GM23338 (cell line): ENCODE data around the gene WDR53. TPM values are rescaled to one million over a fixed set of nuclear protein-coding genes. Genes with fewer than 3 reads are reported as not detected.

Source experiments
- ATAC-seq: fragments of 200-7000 bp; cut with Tn5 transposase; 3 replicates; pipeline ENCODE4 v1.9.1; 2020
- DNase-seq: peaks from one replicate; pipeline ENCODE4 v3.0.0-alpha.2; 2015; ENCODE audit warnings: low spot score
- H2AFZ ChIP-seq: fragments of 200-600 bp; sonication (generic); 2 replicates; pipeline ENCODE4 v1.8.0; 2016; ENCODE audit warnings: antibody characterized with exemption, mild to moderate bottlenecking, moderate library complexity
- H3F3A ChIP-seq: fragments of 200-600 bp; sonication (generic); replicated peaks from 2 replicates; pipeline ENCODE4 v1.8.0; 2017; ENCODE audit warnings: antibody characterized with exemption, mixed run types, low read depth
- H3K27ac ChIP-seq: fragments of 200-600 bp; sonication (generic); 2 replicates; pipeline ENCODE4 v1.6.1; 2016; ENCODE audit warnings: low read depth
- H3K27me3 ChIP-seq: fragments of 200-600 bp; sonication (generic); 2 replicates; pipeline ENCODE4 v1.8.0; 2016; ENCODE audit warnings: mild to moderate bottlenecking, mixed run types, moderate library complexity; ENCODE audit not compliant: insufficient read depth
- H3K36me3 ChIP-seq: fragments of 200-600 bp; sonication (generic); 2 replicates; pipeline ENCODE4 v1.8.0; 2016; ENCODE audit warnings: mild to moderate bottlenecking; ENCODE audit not compliant: insufficient read depth
- H3K4me1 ChIP-seq: fragments of 200-600 bp; sonication (generic); 2 replicates; pipeline ENCODE4 v1.8.0; 2016; ENCODE audit warnings: mild to moderate bottlenecking, moderate library complexity; ENCODE audit not compliant: insufficient read depth
- H3K4me2 ChIP-seq: fragments of 200-600 bp; sonication (generic); 2 replicates; pipeline ENCODE4 v1.7.1; 2017; ENCODE audit warnings: mixed run types
- H3K4me3 ChIP-seq: fragments of 200-600 bp; sonication (generic); 2 replicates; pipeline ENCODE4 v1.6.1; 2016; ENCODE audit warnings: mixed run types
- H3K79me2 ChIP-seq: fragments of 200-600 bp; sonication (generic); replicated peaks from 2 replicates; pipeline ENCODE4 v1.8.0; 2017; ENCODE audit warnings: mild to moderate bottlenecking; ENCODE audit not compliant: insufficient read depth
- H3K9me2 ChIP-seq: fragments of 200-600 bp; sonication (generic); 2 replicates; pipeline ENCODE4 v1.8.0; 2017; ENCODE audit not compliant: insufficient read depth
- H4K20me1 ChIP-seq: fragments of 200-600 bp; sonication (generic); replicated peaks from 2 replicates; pipeline ENCODE4 v1.8.0; 2017; ENCODE audit warnings: mild to moderate bottlenecking; ENCODE audit not compliant: insufficient read depth
- H3K27ac Mint-ChIP-seq: 2 replicates; pipeline ENCODE4 v1.8.0; 2020; ENCODE audit warnings: inconsistent platforms, mild to moderate bottlenecking, moderate library complexity, mixed read lengths
- H3K27me3 Mint-ChIP-seq: 3 replicates; pipeline ENCODE4 v1.8.0; 2022; ENCODE audit warnings: low read depth, mild to moderate bottlenecking, moderate library complexity, mixed read lengths, inconsistent platforms; ENCODE audit not compliant: insufficient read depth, poor library complexity
- H3K36me3 Mint-ChIP-seq: 3 replicates; pipeline ENCODE4 v1.8.0; 2021; ENCODE audit warnings: low read depth, mild to moderate bottlenecking, inconsistent platforms, moderate library complexity, mixed read lengths
- H3K4me1 Mint-ChIP-seq: 3 replicates; pipeline ENCODE4 v1.8.0; 2020; ENCODE audit warnings: mild to moderate bottlenecking, inconsistent platforms, mixed read lengths
- H3K4me3 Mint-ChIP-seq: 3 replicates; pipeline ENCODE4 v1.8.0; 2021; ENCODE audit warnings: moderate library complexity, mild to moderate bottlenecking, inconsistent platforms, mixed read lengths
- H3K9me3 Mint-ChIP-seq: 3 replicates; pipeline ENCODE4 v1.8.0; 2020; ENCODE audit warnings: moderate library complexity, mild to moderate bottlenecking, inconsistent platforms, mixed read lengths
- CREB1 ChIP-seq: fragments of 250-450 bp; sonication (Bioruptor Pico); IDR thresholded peaks from 2 replicates; pipeline ENCODE4 v1.5.0; 2020; ENCODE audit warnings: low read depth, mild to moderate bottlenecking, moderate library complexity
- EZH2 ChIP-seq: fragments of 200-600 bp; sonication (generic); IDR thresholded peaks from one replicate; pipeline ENCODE4 v1.8.0; 2017; ENCODE audit warnings: antibody characterized with exemption, mild to moderate bottlenecking, low read depth; ENCODE audit not compliant: unreplicated experiment
- EZH2phosphoT487 ChIP-seq: fragments of 200-600 bp; sonication (generic); IDR thresholded peaks from one replicate; pipeline ENCODE4 v1.8.1; 2018; ENCODE audit warnings: antibody characterized with exemption; ENCODE audit not compliant: unreplicated experiment
- JUNB ChIP-seq: IDR thresholded peaks from one replicate; pipeline ENCODE4 v1.6.1; 2016; ENCODE audit warnings: antibody characterized with exemption; ENCODE audit not compliant: unreplicated experiment
- NANOG ChIP-seq: IDR thresholded peaks from 2 replicates; pipeline ENCODE4 v1.6.1; 2016; ENCODE audit warnings: antibody characterized with exemption, borderline replicate concordance
- POLR2AphosphoS5 ChIP-seq: IDR thresholded peaks from 2 replicates; pipeline ENCODE4 v1.6.1; 2016; ENCODE audit warnings: antibody characterized with exemption, low read depth
- STAT1 ChIP-seq: IDR thresholded peaks from one replicate; pipeline ENCODE4 v1.6.1; 2016; ENCODE audit warnings: antibody characterized with exemption; ENCODE audit not compliant: unreplicated experiment
- ZNF114 ChIP-seq: fragments of 250-450 bp; sonication (Bioruptor Pico); IDR thresholded peaks from 2 replicates; pipeline ENCODE4 v1.5.0; 2020; ENCODE audit warnings: mild to moderate bottlenecking, moderate library complexity
- ZNF331 ChIP-seq: fragments of 250-450 bp; sonication (Bioruptor Pico); IDR thresholded peaks from 2 replicates; pipeline ENCODE4 v1.5.0; 2020; ENCODE audit warnings: low read depth, mild to moderate bottlenecking, moderate library complexity
- polyA plus RNA-seq: library from polyadenylated mRNA; unstranded; fragments of >200 nt; fragmentation: Nextera tagmentation; extraction: Ambion mirVana; gene quantifications from 2 replicates; pipeline ENCODE4 v1.2.1, GENCODE V29; 2016
- total RNA-seq: library from RNA; depleted of rRNA; stranded (reverse); fragments of >200 nt; shearing (Covaris generic); gene quantifications from 2 replicates; pipeline ENCODE4 v1.2.3, GENCODE V29; 2014
- TF ChIP-seq, protein P1 (sequence below): IDR thresholded peaks from 2 replicates; pipeline ENCODE4 v1.6.1; 2016; ENCODE audit warnings: antibody characterized with exemption
- TF ChIP-seq, protein P2 (sequence below), 2 experiments: fragments of 200-600 bp in 1 of 2; sonication (generic) in 1 of 2; conservative IDR thresholded peaks; 2 replicates each; pipeline versions ENCODE4 v1.5.1 to v1.6.1; 2016 to 2017; ENCODE audit warnings: antibody characterized with exemption in 2 of 2, low read depth in 2 of 2, mild to moderate bottlenecking in 2 of 2, moderate library complexity in 1 of 2
- TF ChIP-seq, protein P3 (sequence below): fragments of 250-450 bp; sonication (Bioruptor Pico); IDR thresholded peaks from 2 replicates; pipeline ENCODE4 v1.5.0; 2020; ENCODE audit warnings: mild to moderate bottlenecking, moderate library complexity
- TF ChIP-seq, protein P4 (sequence below): IDR thresholded peaks from one replicate; pipeline ENCODE4 v1.6.1; 2018; ENCODE audit warnings: antibody characterized with exemption; ENCODE audit not compliant: unreplicated experiment

WDR53 gene
- total and polyA plus RNA-seq, 2 experiments from 2014 or later = 6.8 to 29.7 TPM

DNA sequence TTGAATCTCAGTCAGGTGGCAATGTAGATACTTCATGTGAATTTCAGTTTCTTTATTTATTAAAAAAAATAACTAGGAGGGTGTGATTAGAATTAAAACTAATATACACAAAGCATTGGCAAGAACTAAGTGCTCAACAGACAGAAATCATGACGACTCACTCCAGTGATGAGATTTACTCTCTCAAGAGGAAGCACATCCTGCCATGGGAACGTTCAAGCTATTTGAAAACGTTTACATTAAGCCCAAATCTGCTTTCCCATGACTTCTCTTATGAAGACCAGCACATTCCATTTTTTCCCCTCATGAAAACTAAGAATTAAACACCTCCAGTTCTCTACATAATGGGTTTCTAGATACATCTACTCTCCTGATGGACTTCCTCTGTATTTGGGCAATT, 8.5 kb downstream of the WDR53 start:
- peaks cover 3% of the 10 kb centered on the region; the same call in 1 of the 3 replicates for H3K36me3 Mint-ChIP-seq
- no peak for ATAC-seq
- H3K4me1 Mint-ChIP-seq = no peaks in the 10 kb centered on the region
- no peak overlapping the region for H3K27ac Mint-ChIP-seq
- TF ChIP-seq, protein P1, sequence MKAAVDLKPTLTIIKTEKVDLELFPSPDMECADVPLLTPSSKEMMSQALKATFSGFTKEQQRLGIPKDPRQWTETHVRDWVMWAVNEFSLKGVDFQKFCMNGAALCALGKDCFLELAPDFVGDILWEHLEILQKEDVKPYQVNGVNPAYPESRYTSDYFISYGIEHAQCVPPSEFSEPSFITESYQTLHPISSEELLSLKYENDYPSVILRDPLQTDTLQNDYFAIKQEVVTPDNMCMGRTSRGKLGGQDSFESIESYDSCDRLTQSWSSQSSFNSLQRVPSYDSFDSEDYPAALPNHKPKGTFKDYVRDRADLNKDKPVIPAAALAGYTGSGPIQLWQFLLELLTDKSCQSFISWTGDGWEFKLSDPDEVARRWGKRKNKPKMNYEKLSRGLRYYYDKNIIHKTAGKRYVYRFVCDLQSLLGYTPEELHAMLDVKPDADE = no peak
- no peak for TF ChIP-seq EZH2
- no peak for TF ChIP-seq NANOG
- TF ChIP-seq ZNF114 (CRISPR knock-in tag) = no peak
- TF ChIP-seq ZNF331 (CRISPR knock-in tag) = no peak
- no peak for TF ChIP-seq JUNB
- TF ChIP-seq, protein P2, sequence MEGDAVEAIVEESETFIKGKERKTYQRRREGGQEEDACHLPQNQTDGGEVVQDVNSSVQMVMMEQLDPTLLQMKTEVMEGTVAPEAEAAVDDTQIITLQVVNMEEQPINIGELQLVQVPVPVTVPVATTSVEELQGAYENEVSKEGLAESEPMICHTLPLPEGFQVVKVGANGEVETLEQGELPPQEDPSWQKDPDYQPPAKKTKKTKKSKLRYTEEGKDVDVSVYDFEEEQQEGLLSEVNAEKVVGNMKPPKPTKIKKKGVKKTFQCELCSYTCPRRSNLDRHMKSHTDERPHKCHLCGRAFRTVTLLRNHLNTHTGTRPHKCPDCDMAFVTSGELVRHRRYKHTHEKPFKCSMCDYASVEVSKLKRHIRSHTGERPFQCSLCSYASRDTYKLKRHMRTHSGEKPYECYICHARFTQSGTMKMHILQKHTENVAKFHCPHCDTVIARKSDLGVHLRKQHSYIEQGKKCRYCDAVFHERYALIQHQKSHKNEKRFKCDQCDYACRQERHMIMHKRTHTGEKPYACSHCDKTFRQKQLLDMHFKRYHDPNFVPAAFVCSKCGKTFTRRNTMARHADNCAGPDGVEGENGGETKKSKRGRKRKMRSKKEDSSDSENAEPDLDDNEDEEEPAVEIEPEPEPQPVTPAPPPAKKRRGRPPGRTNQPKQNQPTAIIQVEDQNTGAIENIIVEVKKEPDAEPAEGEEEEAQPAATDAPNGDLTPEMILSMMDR (conservative IDR thresholded peaks at IDR 0.05; ENCODE audit: low read depth in 2 of 2) = no peak
- no peak for TF ChIP-seq STAT1
- TF ChIP-seq, protein P3, sequence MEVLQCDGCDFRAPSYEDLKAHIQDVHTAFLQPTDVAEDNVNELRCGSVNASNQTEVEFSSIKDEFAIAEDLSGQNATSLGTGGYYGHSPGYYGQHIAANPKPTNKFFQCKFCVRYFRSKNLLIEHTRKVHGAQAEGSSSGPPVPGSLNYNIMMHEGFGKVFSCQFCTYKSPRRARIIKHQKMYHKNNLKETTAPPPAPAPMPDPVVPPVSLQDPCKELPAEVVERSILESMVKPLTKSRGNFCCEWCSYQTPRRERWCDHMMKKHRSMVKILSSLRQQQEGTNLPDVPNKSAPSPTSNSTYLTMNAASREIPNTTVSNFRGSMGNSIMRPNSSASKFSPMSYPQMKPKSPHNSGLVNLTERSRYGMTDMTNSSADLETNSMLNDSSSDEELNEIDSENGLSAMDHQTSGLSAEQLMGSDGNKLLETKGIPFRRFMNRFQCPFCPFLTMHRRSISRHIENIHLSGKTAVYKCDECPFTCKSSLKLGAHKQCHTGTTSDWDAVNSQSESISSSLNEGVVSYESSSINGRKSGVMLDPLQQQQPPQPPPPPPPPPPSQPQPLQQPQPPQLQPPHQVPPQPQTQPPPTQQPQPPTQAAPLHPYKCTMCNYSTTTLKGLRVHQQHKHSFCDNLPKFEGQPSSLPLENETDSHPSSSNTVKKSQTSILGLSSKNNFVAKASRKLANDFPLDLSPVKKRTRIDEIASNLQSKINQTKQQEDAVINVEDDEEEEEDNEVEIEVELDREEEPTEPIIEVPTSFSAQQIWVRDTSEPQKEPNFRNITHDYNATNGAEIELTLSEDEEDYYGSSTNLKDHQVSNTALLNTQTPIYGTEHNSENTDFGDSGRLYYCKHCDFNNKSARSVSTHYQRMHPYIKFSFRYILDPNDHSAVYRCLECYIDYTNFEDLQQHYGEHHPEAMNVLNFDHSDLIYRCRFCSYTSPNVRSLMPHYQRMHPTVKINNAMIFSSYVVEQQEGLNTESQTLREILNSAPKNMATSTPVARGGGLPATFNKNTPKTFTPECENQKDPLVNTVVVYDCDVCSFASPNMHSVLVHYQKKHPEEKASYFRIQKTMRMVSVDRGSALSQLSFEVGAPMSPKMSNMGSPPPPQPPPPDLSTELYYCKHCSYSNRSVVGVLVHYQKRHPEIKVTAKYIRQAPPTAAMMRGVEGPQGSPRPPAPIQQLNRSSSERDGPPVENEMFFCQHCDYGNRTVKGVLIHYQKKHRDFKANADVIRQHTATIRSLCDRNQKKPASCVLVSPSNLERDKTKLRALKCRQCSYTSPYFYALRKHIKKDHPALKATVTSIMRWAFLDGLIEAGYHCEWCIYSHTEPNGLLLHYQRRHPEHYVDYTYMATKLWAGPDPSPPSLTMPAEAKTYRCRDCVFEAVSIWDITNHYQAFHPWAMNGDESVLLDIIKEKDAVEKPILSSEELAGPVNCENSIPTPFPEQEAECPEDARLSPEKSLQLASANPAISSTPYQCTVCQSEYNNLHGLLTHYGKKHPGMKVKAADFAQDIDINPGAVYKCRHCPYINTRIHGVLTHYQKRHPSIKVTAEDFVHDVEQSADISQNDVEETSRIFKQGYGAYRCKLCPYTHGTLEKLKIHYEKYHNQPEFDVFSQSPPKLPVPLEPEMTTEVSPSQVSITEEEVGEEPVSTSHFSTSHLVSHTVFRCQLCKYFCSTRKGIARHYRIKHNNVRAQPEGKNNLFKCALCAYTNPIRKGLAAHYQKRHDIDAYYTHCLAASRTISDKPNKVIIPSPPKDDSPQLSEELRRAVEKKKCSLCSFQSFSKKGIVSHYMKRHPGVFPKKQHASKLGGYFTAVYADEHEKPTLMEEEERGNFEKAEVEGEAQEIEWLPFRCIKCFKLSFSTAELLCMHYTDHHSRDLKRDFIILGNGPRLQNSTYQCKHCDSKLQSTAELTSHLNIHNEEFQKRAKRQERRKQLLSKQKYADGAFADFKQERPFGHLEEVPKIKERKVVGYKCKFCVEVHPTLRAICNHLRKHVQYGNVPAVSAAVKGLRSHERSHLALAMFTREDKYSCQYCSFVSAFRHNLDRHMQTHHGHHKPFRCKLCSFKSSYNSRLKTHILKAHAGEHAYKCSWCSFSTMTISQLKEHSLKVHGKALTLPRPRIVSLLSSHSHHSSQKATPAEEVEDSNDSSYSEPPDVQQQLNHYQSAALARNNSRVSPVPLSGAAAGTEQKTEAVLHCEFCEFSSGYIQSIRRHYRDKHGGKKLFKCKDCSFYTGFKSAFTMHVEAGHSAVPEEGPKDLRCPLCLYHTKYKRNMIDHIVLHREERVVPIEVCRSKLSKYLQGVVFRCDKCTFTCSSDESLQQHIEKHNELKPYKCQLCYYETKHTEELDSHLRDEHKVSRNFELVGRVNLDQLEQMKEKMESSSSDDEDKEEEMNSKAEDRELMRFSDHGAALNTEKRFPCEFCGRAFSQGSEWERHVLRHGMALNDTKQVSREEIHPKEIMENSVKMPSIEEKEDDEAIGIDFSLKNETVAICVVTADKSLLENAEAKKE = no peak
- TF ChIP-seq, protein P4, sequence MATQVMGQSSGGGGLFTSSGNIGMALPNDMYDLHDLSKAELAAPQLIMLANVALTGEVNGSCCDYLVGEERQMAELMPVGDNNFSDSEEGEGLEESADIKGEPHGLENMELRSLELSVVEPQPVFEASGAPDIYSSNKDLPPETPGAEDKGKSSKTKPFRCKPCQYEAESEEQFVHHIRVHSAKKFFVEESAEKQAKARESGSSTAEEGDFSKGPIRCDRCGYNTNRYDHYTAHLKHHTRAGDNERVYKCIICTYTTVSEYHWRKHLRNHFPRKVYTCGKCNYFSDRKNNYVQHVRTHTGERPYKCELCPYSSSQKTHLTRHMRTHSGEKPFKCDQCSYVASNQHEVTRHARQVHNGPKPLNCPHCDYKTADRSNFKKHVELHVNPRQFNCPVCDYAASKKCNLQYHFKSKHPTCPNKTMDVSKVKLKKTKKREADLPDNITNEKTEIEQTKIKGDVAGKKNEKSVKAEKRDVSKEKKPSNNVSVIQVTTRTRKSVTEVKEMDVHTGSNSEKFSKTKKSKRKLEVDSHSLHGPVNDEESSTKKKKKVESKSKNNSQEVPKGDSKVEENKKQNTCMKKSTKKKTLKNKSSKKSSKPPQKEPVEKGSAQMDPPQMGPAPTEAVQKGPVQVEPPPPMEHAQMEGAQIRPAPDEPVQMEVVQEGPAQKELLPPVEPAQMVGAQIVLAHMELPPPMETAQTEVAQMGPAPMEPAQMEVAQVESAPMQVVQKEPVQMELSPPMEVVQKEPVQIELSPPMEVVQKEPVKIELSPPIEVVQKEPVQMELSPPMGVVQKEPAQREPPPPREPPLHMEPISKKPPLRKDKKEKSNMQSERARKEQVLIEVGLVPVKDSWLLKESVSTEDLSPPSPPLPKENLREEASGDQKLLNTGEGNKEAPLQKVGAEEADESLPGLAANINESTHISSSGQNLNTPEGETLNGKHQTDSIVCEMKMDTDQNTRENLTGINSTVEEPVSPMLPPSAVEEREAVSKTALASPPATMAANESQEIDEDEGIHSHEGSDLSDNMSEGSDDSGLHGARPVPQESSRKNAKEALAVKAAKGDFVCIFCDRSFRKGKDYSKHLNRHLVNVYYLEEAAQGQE = no peak
- TF ChIP-seq CREB1 = no peak
- TF ChIP-seq EZH2phosphoT487 = no peak
- no peak for TF ChIP-seq POLR2AphosphoS5
- H3K4me3 Mint-ChIP-seq = no peak overlapping the region
- no peak overlapping the region for H2AFZ ChIP-seq
- H3K9me3 Mint-ChIP-seq = no peaks in the 10 kb centered on the region
- H3K27me3 ChIP-seq = no peaks in the 10 kb centered on the region
- peaks cover 3% of the 10 kb centered on the region for H4K20me1 ChIP-seq
- no peak overlapping the region for H3K4me2 ChIP-seq
- no peak for DNase-seq
- H3K36me3 ChIP-seq = no peaks in the 10 kb centered on the region
- H3K4me1 ChIP-seq = no peaks in the 10 kb centered on the region
- no peak overlapping the region for H3K4me3 ChIP-seq
- no peaks in the 10 kb centered on the region for H3K27me3 Mint-ChIP-seq
- H3K79me2 ChIP-seq = peaks cover 9% of the 10 kb centered on the region
- no peaks in the 10 kb centered on the region for H3F3A ChIP-seq
- no peaks in the 10 kb centered on the region for H3K9me2 ChIP-seq
- H3K27ac ChIP-seq = no peak overlapping the region
